Calu3 (cell line): ENCODE measurements around the gene ZFYVE28. TPM values are rescaled to one million over a fixed set of nuclear protein-coding genes. Genes with fewer than 3 reads are reported as not detected.

Source experiments
- BruUV-seq: library from RNA; stranded (reverse); fragments of 400-500 nt; replicated peaks from 2 replicates; lab custom pipeline; 2021; lab: Mats Ljungman, UMichigan
- CTCF ChIA-PET: fragments of 300-600 bp; sonication (Branson Sonifier 250); formaldehyde crosslinking; loops from one replicate; lab custom pipeline; 2022; ENCODE audit warnings: antibody characterized with exemption; lab: Charles Lee
- DNase-seq: peaks from one replicate; pipeline ENCODE4 v3.0.0; 2022
- H3K27ac Mint-ChIP-seq: one replicate; pipeline ENCODE4 v1.8.0; 2022; ENCODE audit warnings: mixed read lengths; ENCODE audit not compliant: unreplicated experiment
- H3K27me3 Mint-ChIP-seq: one replicate; pipeline ENCODE4 v1.8.0; 2022; ENCODE audit warnings: mixed read lengths; ENCODE audit not compliant: unreplicated experiment
- H3K36me3 Mint-ChIP-seq: one replicate; pipeline ENCODE4 v1.8.0; 2022; ENCODE audit warnings: mild to moderate bottlenecking, moderate library complexity, mixed read lengths; ENCODE audit not compliant: insufficient read depth, unreplicated experiment
- H3K4me1 Mint-ChIP-seq: one replicate; pipeline ENCODE4 v1.8.0; 2022; ENCODE audit warnings: mild to moderate bottlenecking, low read depth, mixed read lengths; ENCODE audit not compliant: unreplicated experiment
- H3K4me3 Mint-ChIP-seq: one replicate; pipeline ENCODE4 v1.8.0; 2022; ENCODE audit warnings: mild to moderate bottlenecking, low read depth, moderate library complexity, mixed read lengths; ENCODE audit not compliant: unreplicated experiment
- H3K9me3 Mint-ChIP-seq: one replicate; pipeline ENCODE4 v1.8.0; 2022; ENCODE audit warnings: low read depth, mixed read lengths; ENCODE audit not compliant: unreplicated experiment
- intact Hi-C: fragments of 100-400 bp; cut with micrococcal nuclease; formaldehyde crosslinking; loops from one replicate; pipeline ENCODE4 v1.10.0; 2022; ENCODE audit not compliant: unreplicated experiment
- total RNA-seq: library from RNA; stranded (reverse); gene quantifications from 2 replicates; pipeline ENCODE4 v1.2.3, GENCODE V29; 2022
- TF ChIP-seq, protein P1 (sequence below): fragments of 200-600 bp; IDR thresholded peaks from one replicate; pipeline ENCODE4 v1.8.0; 2022; ENCODE audit warnings: antibody characterized with exemption; ENCODE audit not compliant: unreplicated experiment

The ZFYVE28 gene
- total RNA-seq, 1 experiment from 2014 or later: 1.2 TPM

DNA sequence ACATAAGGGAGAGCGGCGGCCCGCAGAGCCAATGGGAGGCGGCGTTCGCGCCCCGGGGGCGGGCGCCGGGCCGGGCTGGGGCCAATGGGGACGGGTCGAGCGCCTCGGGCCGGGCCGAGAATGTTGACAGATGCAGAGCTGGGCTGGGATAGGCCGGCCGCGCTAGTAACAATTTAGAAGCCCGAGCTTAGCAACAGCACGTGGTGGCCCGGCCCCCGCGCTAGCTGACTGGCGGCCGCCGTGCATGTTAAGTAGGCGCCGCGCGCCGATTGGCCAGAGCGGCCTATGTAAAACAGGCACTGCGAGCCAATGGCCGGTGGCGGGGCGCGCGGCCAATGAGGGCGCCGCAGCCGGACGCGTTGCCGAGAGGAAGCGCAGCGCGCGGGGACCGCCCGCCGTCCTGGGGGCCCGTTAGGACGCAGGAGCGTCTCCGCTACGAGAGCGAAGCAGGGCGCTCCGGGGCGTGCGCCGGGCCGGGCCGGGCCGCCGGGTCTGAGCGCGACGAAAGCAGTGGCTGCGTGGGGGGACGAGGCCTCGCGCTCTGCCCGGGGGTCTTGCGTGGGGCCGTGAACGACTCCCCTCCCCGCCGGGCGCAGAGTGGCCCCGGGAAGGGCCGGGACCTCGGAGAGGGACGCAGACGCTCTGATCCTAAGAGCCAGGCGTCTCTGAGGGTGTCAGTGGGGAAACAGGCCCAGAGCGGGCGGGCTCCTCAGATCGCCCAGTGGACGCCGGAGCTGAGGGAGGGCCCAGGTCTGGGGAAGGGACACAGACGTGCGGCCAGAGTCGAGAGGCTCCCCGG is 156.1 kb downstream of the ZFYVE28 start:
- Mint-ChIP-seq H3K27ac (no peak overlapping the region), H3K4me3 (peak overlapping the region; percentile 62), H3K4me1 (no peaks in the 10 kb centered on the region), H3K36me3 (peaks cover 10% of the 10 kb centered on the region), H3K27me3 (no peaks in the 10 kb centered on the region), H3K9me3 (no peaks in the 10 kb centered on the region)
- CTCF ChIA-PET: interaction anchor here (0.6 to 0.9 kb wide), 2 partner anchors 202 to 352 kb away, joined by 3 read pairs; no protein-coding TSS in a partner anchor
- TF ChIP-seq, protein P1, sequence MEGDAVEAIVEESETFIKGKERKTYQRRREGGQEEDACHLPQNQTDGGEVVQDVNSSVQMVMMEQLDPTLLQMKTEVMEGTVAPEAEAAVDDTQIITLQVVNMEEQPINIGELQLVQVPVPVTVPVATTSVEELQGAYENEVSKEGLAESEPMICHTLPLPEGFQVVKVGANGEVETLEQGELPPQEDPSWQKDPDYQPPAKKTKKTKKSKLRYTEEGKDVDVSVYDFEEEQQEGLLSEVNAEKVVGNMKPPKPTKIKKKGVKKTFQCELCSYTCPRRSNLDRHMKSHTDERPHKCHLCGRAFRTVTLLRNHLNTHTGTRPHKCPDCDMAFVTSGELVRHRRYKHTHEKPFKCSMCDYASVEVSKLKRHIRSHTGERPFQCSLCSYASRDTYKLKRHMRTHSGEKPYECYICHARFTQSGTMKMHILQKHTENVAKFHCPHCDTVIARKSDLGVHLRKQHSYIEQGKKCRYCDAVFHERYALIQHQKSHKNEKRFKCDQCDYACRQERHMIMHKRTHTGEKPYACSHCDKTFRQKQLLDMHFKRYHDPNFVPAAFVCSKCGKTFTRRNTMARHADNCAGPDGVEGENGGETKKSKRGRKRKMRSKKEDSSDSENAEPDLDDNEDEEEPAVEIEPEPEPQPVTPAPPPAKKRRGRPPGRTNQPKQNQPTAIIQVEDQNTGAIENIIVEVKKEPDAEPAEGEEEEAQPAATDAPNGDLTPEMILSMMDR: no peak
- peak; percentile 95 for DNase-seq
- intact Hi-C loops: no loop called here
- BruUV-seq: no TSS peak

DNA sequence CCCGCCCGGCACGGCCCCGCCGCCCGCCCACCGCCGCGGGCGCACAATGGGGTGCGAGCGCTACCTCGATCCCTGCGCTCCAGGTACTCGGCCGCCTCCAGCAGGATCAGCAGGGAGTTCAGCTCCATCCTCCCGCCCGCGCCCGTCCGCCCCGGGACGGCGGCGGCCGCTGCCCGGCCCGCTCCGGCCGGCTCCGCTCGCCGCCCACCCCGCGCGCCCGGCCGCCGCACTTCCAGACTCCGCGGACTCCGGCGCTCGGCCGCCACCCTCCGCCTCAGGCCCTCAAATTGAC is 156.6 kb downstream of the ZFYVE28 start, which contains the start of gene MXD4:
Gene MXD4, minus strand, starts transcription at position 257 of the 292 bp plus-strand sequence. Its CDS starts 129 bp downstream, at position 128.
- no peak within 1 kb of the TSS for H3K27ac Mint-ChIP-seq
- no peak for DNase-seq
- H3K4me3 Mint-ChIP-seq: peak within 1 kb of the TSS; percentile 62
- CTCF ChIA-PET: interaction anchor here (0.9 kb wide), 1 partner anchor 351 kb away, joined by 3 read pairs; no protein-coding TSS in a partner anchor
- no peaks in the 10 kb centered on the region for H3K27me3 Mint-ChIP-seq
- H3K4me1 Mint-ChIP-seq: no peaks in the 10 kb centered on the region
- peaks cover 10% of the 10 kb centered on the region for H3K36me3 Mint-ChIP-seq
- intact Hi-C loops: no loop called here
- BruUV-seq: no TSS peak
- TF ChIP-seq, protein P1: no peak
- no peaks in the 10 kb centered on the region for H3K9me3 Mint-ChIP-seq

DNA sequence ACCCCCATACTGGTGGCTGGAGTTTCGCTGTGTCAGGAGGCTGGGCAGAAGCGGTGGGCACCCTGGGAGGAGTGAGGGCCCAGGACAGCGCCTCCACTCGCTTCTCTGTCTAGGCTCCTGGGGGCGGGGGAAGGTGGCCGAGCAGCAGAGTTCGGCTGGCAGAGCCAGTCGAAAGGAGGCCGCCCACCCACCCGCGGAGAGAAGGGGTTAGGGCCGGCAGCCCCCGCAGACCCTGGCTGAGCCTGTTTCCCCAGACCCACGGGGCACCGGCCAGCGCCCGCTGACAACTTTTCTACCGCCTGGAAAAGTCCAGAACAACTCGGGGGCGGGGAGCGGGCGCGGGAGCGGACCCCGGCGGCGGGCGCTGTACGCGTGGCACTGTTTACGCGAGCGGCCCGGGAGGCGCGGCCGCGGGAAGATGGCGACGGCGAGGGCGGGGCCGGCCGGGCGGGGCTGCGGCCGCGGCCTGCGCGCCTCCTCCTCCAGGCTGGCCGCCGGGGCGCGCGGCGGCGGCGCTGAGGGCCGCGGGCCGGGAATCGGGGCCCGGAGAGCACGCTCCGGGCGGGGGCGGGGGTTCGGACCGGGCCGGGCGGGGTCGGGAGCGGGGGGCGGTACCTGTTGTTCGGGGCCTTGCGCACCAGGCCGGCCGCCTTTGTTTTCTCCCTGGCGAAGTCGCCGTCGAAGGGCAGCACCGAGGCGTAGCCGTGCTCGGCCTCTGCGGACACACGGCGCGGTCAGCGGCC is 157.2 kb downstream of the ZFYVE28 start:
- no TSS peak for BruUV-seq
- H3K4me1 Mint-ChIP-seq: no peaks in the 10 kb centered on the region
- no peaks in the 10 kb centered on the region for H3K27me3 Mint-ChIP-seq
- no peak overlapping the region for H3K27ac Mint-ChIP-seq
- no peaks in the 10 kb centered on the region for H3K9me3 Mint-ChIP-seq
- CTCF ChIA-PET: no interaction called here
- intact Hi-C loops: no loop called here
- H3K36me3 Mint-ChIP-seq: peaks cover 10% of the 10 kb centered on the region
- DNase-seq: peak; percentile 47
- TF ChIP-seq, protein P1: no peak
- peak overlapping the region; percentile 62 for H3K4me3 Mint-ChIP-seq

DNA sequence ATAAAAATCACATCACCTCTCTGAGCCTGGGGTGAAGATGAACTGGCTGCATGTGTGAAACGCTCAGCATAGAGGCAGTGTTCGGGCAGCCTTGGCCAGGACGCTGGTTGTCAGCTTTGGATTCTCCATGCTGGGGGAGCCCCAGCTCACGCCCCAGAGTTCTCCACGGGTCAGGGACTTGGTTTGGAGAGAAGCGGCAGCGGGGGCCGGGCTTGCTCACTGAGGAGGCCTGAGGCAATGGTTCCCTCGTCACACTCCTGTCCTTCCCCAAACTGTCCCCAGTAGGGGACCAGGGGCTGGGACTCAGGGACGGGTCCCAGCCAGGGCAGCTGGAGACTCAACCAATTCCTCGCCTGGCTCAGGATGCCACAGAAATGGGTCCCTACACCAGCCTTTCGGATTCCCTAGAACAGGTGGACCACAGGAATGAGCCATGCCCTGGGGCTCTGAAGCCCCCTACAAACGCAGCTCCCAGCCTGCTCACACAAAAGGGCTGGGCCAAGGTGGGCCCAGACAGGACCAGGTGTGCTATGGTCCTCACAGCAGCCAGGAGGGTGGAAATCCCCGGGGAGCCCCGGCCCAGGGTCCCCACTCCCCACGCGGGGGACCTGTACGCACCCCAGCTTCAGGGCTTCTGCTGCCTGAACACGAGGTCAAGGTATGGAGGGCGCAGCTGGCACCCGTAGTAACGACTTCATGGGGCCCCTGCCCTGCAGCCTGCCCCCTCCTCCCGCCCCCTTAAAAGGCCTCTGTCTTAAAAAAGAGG is 157.9 kb downstream of the ZFYVE28 start:
- peaks cover 10% of the 10 kb centered on the region for H3K36me3 Mint-ChIP-seq
- no peak for DNase-seq
- CTCF ChIA-PET: no interaction called here
- no peaks in the 10 kb centered on the region for H3K9me3 Mint-ChIP-seq
- TF ChIP-seq, protein P1: no peak
- intact Hi-C loops: no loop called here
- BruUV-seq: TSS peak; percentile 53
- no peaks in the 10 kb centered on the region for H3K4me1 Mint-ChIP-seq
- no peaks in the 10 kb centered on the region for H3K27me3 Mint-ChIP-seq
- no peak overlapping the region for H3K27ac Mint-ChIP-seq
- H3K4me3 Mint-ChIP-seq: peak overlapping the region; percentile 56
